Activated T-cell treated with anti-CD3 and anti-CD28 coated beads, Interleukin-2, amount 50 U/mL, for 72 hours (primary cell): Measurements from ENCODE around the gene ITGA11. TPM values are rescaled to one million over a fixed set of nuclear protein-coding genes. Genes with fewer than 3 reads are reported as not detected.

Experiments used
- ATAC-seq, 2 donors: fragments of 150-1000 bp; cut with Tn5 transposase; replicated peaks in 1 of 2; 2 replicates each; pipeline ENCODE4 v1.10.0; 2021; ENCODE audit warnings: moderate library complexity in 2 of 2, mild to moderate bottlenecking in 1 of 2
- DNase-seq, 2 donors: peaks; one replicate each; pipeline ENCODE4 v3.0.0; 2021 to 2022; ENCODE audit warnings: mixed read lengths in 1 of 2
- H3K27ac Mint-ChIP-seq: one replicate; pipeline ENCODE4 v1.8.0; 2022; ENCODE audit warnings: mild to moderate bottlenecking, moderate library complexity, mixed read lengths
- H3K27me3 Mint-ChIP-seq: one replicate; pipeline ENCODE4 v1.8.0; 2022; ENCODE audit warnings: low read depth, mixed read lengths
- H3K36me3 Mint-ChIP-seq, 2 donors: one replicate each; pipeline ENCODE4 v1.8.0; 2022; ENCODE audit warnings: mixed read lengths in 2 of 2, mild to moderate bottlenecking in 1 of 2; ENCODE audit not compliant: insufficient read depth in 2 of 2
- H3K4me1 Mint-ChIP-seq: one replicate; pipeline ENCODE4 v1.8.0; 2022; ENCODE audit warnings: low read depth, mixed read lengths
- H3K4me3 Mint-ChIP-seq, 2 donors: one replicate each; pipeline ENCODE4 v1.8.0; 2022; ENCODE audit warnings: mild to moderate bottlenecking in 2 of 2, mixed read lengths in 2 of 2, moderate library complexity in 2 of 2
- H3K9me3 Mint-ChIP-seq, 2 donors: one replicate each; pipeline ENCODE4 v1.8.0; 2022; ENCODE audit warnings: mixed read lengths in 2 of 2
- total RNA-seq, 2 donors: library from RNA; stranded (reverse); gene quantifications; one replicate each; pipeline ENCODE4 v1.2.3, GENCODE V29; 2022

Gene ITGA11
- total RNA-seq, 2 donors from 2014 or later: 0.58 to 1.6 TPM

GRCh38 chr15:68271854-68272471, 160.0 kb downstream of the ITGA11 start:
- Mint-ChIP-seq H3K4me3 (no peak overlapping the region), H3K27me3 (peaks cover 12% of the 10 kb centered on the region), H3K27ac (no peak overlapping the region), H3K4me1 (peaks cover 21% of the 10 kb centered on the region), H3K36me3 (no peaks in the 10 kb centered on the region), H3K9me3 (no peaks in the 10 kb centered on the region)
- DNase-seq (no peak), ATAC-seq (no peak)

DNA sequence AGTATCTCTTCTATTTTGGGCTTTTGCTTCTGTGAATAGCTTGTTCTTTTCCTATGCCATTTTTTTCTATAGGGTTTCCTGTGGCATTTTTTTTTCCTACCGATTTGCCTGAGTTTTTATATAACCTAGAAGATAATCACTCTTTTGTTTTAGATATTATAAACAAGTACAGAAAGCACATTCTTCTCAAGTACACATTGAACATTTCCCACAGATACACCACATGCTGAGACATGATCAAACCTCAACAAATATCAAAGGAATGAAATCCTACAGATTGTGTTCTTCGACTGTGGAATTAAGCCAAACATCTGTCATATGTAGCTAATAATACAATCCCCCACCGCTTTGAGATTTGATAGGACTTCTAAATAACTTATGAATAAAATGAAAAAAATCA, 163.6 kb downstream of the ITGA11 start:
- ATAC-seq (no peak), DNase-seq (no peak)
- no peak overlapping the region for H3K27ac Mint-ChIP-seq
- no peak overlapping the region for H3K4me3 Mint-ChIP-seq
- no peaks in the 10 kb centered on the region for H3K9me3 Mint-ChIP-seq
- no peaks in the 10 kb centered on the region for H3K36me3 Mint-ChIP-seq
- H3K27me3 Mint-ChIP-seq: peaks cover 25% of the 10 kb centered on the region
- H3K4me1 Mint-ChIP-seq: peaks cover 6% of the 10 kb centered on the region

DNA sequence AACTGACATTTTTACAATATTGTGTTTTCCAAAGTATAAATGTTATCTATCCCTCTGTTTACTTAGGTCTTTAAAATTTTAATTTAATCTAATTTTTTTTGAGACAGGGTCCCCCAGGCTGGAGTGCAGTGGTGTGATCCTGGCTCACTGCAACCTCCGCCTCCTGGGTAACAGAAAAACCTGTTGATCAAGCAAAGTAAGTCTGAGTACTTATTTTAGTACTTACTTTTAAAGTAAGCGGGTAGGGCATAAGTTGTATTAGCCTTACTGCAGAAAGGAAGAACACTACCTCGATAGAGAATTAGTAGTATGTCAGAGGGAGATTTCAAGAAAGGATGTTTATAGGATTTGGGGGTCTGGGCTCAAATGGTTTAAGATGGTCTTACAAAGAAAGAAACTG, 166.3 kb downstream of the ITGA11 start:
- Mint-ChIP-seq H3K27me3 (peaks cover 25% of the 10 kb centered on the region), H3K27ac (no peak overlapping the region), H3K4me1 (no peaks in the 10 kb centered on the region), H3K9me3 (no peaks in the 10 kb centered on the region), H3K36me3 (no peaks in the 10 kb centered on the region), H3K4me3 (no peak overlapping the region)
- no peak for ATAC-seq
- DNase-seq: no peak

GRCh38 chr15:68265081-68265480, 166.9 kb downstream of the ITGA11 start:
- Mint-ChIP-seq H3K27ac (no peak overlapping the region), H3K27me3 (peaks cover 25% of the 10 kb centered on the region), H3K36me3 (no peaks in the 10 kb centered on the region), H3K9me3 (no peaks in the 10 kb centered on the region), H3K4me3 (no peak overlapping the region), H3K4me1 (no peaks in the 10 kb centered on the region)
- no peak for ATAC-seq
- no peak for DNase-seq

DNA sequence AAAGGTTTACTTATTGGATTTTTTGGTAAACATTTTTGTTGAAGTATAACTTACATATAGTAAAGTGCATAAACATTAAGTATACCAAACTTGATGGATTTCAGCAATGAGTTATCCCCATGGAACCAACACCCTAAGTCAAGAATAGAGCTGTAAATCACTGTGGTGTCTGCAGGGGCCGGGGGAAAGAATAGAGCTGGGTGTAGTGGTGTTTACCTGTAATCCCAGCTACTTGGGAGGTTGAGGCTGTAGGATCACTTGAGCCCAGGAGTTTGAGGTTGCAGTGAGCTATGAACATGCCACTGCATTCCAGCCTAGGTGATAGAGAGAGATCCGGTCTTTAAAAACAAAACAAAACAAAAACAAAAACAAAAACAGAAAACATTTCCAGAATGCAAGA, 167.7 kb downstream of the ITGA11 start:
- peaks cover 25% of the 10 kb centered on the region for H3K27me3 Mint-ChIP-seq
- H3K36me3 Mint-ChIP-seq: no peaks in the 10 kb centered on the region
- no peaks in the 10 kb centered on the region for H3K9me3 Mint-ChIP-seq
- H3K27ac Mint-ChIP-seq: no peak overlapping the region
- DNase-seq (no peak), ATAC-seq (no peak)
- H3K4me1 Mint-ChIP-seq: no peaks in the 10 kb centered on the region
- no peak overlapping the region for H3K4me3 Mint-ChIP-seq

DNA sequence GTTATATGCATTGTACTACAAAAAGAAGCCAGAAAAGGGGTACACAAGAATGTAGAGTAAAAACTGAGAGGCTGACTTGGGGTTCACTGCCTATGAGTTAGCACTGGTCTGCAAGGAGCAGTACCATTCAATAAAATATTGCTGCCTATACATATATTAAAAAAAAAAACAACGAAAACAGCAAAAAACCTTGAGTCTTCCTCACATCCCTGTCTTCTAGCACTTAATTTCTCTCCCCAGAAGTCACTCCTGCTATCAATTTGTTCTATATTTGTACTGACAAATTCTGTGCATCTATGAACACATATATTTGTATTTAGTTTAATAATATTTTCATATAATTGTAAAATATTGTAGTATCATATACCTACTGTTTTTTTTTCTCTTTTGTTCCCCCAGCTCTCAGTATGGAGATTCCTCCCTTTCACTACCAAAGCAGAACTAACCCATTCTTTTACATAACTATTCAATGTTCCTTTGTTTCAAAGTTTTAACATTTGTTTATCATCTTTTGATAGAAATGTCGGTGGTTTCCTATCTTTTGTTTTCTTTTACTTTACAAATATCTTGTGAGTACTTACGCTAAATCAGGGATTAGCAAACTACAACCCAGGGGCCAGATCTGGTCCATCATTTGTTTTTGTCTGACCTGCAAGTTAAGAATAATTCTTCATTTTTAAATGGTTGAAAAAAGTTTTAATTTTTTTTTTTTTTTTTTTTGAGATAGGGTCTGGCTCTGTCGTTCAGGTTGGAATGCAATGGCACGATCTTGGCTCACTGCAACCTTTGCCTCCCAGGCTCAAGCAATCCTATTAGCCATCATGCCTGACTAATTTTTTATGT, 169.2 kb downstream of the ITGA11 start:
- Mint-ChIP-seq H3K27me3 (peaks cover 14% of the 10 kb centered on the region), H3K4me3 (no peak overlapping the region), H3K4me1 (peaks cover 7% of the 10 kb centered on the region), H3K9me3 (no peaks in the 10 kb centered on the region), H3K36me3 (no peaks in the 10 kb centered on the region), H3K27ac (no peak overlapping the region)
- no peak for DNase-seq
- no peak for ATAC-seq

GRCh38 chr15:68261980-68262379, 170.0 kb downstream of the ITGA11 start:
- ATAC-seq: no peak
- Mint-ChIP-seq H3K9me3 (no peaks in the 10 kb centered on the region), H3K36me3 (no peaks in the 10 kb centered on the region), H3K27me3 (peaks cover 13% of the 10 kb centered on the region), H3K27ac (no peak overlapping the region), H3K4me3 (no peak overlapping the region), H3K4me1 (peaks cover 7% of the 10 kb centered on the region)
- DNase-seq: no peak

GRCh38 chr15:68261241-68261640, 170.7 kb downstream of the ITGA11 start:
- H3K4me3 Mint-ChIP-seq: no peak overlapping the region
- no peak overlapping the region for H3K27ac Mint-ChIP-seq
- ATAC-seq (no peak), DNase-seq (no peak)
- peaks cover 7% of the 10 kb centered on the region for H3K4me1 Mint-ChIP-seq
- H3K9me3 Mint-ChIP-seq: no peaks in the 10 kb centered on the region
- no peaks in the 10 kb centered on the region for H3K36me3 Mint-ChIP-seq
- peaks cover 13% of the 10 kb centered on the region for H3K27me3 Mint-ChIP-seq

- no peak for DNase-seq
- Mint-ChIP-seq H3K27ac (no peak overlapping the region), H3K4me3 (no peak overlapping the region), H3K9me3 (no peaks in the 10 kb centered on the region), H3K27me3 (peaks cover 7% of the 10 kb centered on the region), H3K36me3 (no peaks in the 10 kb centered on the region), H3K4me1 (peaks cover 7% of the 10 kb centered on the region)
- ATAC-seq: no peak
Measured at GRCh38 chr15:68259883-68260282, 172.1 kb downstream of the ITGA11 start.

DNA sequence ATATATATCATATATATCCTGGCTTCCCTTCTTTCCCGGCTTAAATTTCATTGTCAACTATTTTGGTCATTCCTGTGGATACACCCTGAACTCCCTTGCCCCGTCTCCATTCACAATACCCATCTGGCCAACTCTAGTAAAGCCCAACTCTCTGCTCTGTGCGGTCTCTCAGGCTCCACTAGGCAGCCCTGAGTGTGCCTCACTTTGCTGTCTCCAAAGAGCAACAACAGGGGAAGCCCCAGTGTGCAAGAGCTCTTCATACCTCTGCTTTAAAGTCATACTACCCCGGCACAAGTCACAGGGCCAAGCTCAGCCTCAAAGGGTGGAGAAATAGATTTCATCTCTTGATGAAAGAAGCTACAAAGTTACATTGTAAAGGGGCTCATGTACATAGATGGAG, 173.3 kb downstream of the ITGA11 start:
- no peaks in the 10 kb centered on the region for H3K27me3 Mint-ChIP-seq

DNA sequence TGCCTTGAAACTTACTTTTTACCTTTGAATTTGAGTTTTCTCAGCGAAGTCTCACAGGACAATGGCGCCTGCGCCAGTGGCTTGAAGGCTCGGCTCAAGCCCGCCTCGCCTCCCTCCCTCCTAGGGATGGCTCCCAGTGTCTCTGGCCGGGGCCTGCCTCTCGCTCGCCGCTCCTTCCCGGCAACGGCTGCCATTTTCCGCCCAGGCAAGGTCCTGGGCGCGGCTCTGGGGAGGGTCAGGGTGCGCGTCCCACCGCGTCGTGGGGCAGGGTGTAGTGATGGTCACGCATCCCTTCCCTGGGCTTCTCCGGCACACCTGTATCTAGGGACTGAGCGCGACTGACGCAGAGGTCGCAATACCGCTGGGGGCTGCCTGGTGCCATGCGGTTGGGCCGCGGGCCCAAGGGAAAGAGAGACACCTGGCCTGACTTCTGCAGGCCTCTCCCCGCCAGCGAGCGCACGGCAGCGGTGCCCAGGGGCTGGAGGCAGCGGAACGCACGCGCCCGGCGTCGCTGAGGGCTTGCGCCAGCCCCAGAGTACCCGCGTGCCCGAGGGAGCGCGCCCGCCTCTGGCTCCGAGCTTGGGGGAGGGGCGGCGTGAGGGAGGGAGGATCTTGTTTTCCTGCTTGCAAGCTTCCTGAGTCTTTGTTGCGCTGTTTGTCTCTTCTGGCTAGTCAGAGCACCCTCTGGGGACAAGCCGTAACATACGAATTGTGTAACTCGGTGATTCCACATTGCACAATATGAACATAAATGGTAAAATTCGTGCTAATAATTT, 175.1 kb downstream of the ITGA11 start:
- Mint-ChIP-seq H3K36me3 (no peaks in the 10 kb centered on the region), H3K4me1 (peaks cover 7% of the 10 kb centered on the region), H3K9me3 (no peaks in the 10 kb centered on the region), H3K27me3 (no peaks in the 10 kb centered on the region), H3K27ac (peak overlapping the region; percentile 42), H3K4me3 (peak overlapping the region; percentile 77 to 83)
- ATAC-seq: peak; percentile 74 to 77
- DNase-seq: peak; percentile 61 to 71

More for the DNA sequence above, 173.3 kb downstream of the ITGA11 start:
- Mint-ChIP-seq H3K4me1 (peaks cover 7% of the 10 kb centered on the region), H3K36me3 (no peaks in the 10 kb centered on the region), H3K4me3 (no peak overlapping the region), H3K27ac (no peak overlapping the region), H3K9me3 (no peaks in the 10 kb centered on the region)
- DNase-seq (peak; percentile 24 to 41), ATAC-seq (peak; percentile 78 to 87)

DNA sequence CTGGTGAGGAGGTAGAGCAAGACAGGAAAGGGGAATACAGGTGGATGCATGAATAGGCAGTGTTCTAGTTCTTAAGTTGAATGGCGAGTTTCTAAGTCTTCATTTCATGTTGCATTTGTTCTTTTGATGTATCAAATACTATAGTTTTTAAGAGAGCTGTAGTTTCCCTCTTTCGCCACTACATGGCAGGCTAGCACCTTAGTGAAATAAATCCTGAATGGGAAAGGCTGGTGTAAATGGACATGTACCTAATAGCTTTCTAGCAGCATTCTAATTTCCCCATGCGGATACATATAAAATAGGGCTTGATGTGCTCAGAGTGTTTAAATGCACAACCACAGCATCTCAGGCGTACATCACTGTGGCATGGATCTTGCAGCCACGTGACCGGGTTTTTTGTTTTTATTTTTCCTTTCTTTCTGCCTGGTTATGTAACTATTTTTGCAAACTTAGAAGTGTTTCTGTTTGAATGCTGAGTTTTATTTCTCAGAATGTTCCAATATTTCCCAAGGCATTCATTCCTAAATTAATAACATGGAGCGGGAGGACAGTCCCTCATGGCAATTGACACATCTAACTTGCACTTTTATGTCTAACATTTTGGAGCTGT, 178.9 kb downstream of the ITGA11 start:
- Mint-ChIP-seq H3K27me3 (no peaks in the 10 kb centered on the region), H3K4me1 (no peaks in the 10 kb centered on the region), H3K4me3 (no peak overlapping the region), H3K9me3 (no peaks in the 10 kb centered on the region), H3K27ac (no peak overlapping the region), H3K36me3 (no peaks in the 10 kb centered on the region)
- DNase-seq: peak; percentile 29 to 36
- ATAC-seq: peak in 1 of 2 donors; percentile 56
